GM18873 (cell line): Measurements from ENCODE around the gene MLC1.

Experiments
- ATAC-seq: cut with Tn5 transposase; IDR thresholded peaks from one replicate; pipeline ENCODE4 v1.9.1; 2021; ENCODE audit warnings: mild to moderate bottlenecking, moderate library complexity, moderate number of reproducible peaks; ENCODE audit not compliant: unreplicated experiment, low FRiP score

Gene MLC1

DNA sequence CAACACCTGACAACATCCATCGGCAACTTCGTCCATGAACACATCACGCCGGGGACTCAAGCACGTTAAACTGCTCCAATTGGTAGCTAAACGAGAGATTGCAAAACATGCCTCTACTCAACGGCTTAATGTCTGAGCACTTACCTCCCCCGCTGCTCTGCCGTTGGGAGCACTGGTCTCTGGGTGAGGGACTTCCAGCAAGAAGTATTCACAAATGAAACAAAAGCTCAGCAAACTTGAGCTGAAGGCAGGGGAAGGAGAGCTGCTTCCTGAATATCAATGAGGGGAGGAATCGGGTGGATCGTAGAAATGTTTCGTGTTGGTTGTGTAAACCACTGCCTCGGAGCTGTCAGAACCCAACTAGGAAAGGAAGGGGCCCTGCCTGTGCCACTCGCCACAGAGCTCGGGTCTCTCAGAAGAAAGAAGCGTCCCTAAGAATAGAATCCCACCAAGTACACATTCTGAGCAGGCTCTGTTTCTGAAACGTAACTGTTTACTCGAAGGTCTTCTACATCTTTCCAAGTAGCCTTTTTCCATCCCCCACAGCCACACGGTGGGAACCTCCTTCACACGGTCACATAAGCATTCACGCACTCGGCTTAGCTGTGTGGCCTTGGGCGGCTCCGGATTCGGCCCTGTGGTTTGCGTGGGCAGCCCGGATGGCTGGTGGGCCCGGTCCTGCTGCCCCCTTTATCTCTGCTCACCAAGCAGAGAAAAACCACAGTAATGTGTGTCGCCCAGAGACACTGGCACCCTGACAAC lies at the start of gene MLC1:
Gene MLC1, minus strand, starts transcription at position 216 of the 762 bp plus-strand sequence. CDS start 524 bp downstream, outside the sequence.
- ATAC-seq, result no peak

DNA sequence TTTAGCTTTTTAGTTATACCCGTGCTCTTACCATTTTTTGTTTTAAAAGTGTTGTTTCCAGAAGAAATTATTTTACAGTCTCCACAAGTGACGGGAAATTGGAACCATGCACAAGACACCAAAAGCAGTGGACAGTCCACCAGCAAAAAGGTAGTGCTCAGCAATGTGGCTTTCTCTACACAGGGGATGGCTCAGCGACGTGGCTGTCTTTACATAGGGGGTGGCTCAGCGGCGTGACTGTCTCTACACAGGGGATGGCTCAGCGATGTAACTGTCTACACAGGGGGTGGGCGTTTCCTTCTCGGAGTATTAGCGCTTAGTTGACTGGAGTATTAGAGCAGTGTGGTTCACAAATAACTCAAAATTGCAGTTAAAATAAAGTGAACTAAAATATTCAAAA lies 49.3 kb upstream of the MLC1 start:
- ATAC-seq, result no peak

DNA sequence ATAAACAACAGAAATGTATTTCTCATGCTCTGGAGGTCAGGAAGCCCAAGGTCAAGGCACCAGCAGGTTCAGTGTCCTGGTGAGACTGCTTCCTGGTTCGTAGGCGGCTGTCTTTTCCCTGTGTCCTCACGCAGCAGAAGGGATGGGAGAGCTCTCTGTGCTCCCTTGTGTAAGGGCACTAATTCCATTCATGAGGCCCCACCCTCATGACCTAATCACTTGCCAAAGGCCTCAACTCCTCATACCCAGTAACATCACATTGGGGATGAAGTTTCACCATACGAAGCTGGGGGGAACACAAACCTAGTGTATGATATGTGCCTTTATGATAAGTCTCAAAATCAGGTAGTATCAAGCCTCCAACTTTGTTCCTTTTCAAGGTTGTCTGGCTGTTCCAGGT lies 46.7 kb upstream of the MLC1 start:
- ATAC-seq, result no peak

DNA sequence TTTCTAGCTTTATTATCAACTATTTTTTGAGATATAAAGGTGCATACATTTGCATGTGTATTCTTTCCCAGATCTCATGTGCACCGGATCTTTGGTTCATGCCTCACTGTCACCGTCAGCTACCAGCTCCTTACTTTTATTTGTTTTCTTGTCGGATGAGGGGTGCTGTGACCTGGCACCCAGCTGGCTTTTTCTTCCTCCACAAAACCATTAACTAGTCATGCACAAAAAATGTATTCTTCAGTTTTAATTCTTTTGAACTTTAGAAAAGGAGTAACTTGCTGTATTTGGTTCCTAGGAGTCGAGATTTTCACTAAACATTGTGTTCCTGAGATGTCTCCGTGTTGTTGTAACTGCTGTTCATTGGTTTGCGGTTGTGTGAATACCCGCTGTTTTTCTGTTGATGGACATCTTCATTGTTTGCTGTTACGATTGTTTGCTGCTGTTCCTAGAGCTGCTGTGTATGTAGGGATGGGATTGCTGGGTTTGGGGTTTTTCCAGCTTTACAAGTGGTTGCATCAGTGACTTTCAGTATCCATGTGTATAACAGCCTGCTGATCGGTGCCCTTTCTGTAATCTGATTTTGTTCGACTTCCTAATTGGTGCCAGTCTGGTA lies 44.0 kb upstream of the MLC1 start:
- no peak for ATAC-seq

DNA sequence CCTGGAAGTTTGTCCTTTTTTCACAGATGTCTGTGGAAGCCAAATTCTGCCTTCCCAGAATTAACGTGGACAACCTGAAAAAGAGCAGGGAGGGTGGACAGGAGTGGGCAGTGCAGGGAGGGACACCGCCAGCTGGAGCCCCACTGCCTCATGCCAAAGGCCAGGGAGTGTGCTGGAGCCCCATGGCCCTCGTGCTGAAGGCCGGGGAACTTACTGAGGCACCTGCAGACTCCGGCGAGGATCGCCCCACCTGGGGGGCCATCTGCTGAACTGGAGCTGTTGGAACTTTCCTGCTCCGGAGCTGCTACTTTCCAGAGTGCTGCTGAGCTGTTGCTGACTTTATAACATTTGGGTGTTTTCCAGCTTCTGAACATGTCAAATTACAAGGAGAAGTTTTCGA lies 39.8 kb upstream of the MLC1 start:
- ATAC-seq, result no peak

DNA sequence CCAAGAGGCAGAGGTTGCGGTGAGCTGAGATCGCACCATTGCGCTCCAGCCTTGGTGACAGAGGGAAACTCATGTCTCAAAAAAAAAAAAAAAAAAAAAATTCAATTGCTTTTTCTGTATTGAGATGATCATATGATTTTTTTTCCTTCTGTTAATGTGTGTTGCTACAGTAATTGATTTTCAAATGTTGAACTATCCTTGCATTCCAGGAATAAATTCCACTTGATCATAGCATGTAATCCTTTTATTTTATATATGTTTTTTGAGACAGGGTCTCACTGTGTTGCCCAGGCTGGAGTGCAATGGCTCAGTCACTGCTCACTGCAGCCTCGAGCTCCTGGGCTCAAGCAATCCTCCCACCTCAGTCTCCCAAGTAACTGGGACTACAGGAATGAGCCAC lies 37.9 kb upstream of the MLC1 start:
- no peak for ATAC-seq

DNA sequence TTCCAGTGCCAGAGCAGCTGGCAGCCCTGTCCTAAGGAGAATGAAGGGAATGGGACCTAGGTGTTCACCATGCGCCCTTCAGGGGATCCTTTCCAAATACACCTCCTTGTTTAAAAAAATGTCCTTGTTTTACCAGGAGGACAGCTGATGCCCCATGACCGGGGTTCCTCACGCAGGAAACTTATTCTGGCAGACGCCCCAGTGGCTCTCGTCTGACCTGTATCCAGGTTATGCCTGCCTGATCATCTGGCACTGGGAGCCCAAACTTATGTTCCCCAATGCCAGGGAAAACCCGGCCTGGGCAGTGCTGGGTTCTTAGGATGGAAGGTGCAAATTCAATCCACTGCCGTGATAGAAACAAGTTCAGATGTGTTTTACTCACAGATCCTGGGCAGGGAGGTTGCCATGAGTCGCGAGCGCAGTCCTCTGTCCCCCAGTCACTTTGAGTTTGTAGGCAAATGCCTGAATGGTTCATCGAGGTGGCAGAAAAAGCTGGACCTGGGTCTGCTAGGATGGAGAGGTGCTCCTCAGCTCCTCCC lies 36.0 kb upstream of the MLC1 start:
- no peak for ATAC-seq

DNA sequence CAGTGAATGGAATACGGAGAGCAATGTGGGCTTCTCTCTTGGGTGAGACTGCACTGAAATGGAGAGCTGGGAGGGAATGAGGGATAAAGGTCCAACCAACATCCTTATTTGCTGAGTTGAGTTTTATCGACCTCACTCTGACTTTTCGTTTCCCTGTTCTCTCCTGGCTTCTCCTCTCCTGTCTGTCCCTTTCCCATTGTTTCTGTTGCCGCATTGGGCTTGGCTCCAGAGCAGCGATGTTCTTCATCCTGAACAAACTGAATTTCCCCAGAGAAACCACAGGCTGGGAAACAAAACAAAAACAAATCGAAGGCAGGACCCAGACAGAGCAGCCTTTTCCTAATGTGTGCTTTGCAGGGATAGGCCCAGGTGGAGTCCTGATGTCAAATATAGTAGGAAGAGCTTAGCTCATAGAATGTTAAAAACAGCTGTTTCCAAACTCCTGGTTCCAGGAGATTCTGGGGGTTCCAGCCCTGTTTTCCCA lies 34.6 kb upstream of the MLC1 start:
- no peak for ATAC-seq

DNA sequence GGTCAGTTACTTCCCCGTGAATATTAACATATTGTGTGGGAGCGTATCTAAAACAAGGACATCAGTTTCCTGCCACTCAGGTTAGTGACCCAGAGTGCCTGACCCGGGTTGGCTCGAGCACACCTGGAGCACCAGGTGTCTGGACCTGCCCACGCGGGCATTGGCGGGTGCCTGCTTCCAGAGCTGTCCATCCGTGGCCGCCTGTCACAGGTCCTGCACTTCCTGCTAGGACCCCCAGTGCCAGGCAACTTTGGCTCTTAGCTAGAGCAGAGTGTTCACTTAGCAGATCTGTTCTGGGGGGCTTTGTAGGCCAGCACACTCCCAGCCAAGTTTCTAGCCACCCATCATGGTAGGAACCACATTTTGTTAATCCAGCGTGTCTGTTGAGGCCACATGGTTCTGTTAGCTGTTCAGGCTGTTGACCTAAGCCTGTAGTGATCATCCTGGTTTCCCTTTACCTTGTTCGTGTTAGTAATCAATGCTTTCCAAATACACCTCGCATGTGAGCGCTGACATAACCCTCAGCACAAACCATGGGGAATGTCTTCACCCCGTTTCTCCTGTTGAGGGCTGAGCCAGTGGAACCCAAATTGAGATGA lies 34.0 kb upstream of the MLC1 start:
- ATAC-seq, result no peak

DNA sequence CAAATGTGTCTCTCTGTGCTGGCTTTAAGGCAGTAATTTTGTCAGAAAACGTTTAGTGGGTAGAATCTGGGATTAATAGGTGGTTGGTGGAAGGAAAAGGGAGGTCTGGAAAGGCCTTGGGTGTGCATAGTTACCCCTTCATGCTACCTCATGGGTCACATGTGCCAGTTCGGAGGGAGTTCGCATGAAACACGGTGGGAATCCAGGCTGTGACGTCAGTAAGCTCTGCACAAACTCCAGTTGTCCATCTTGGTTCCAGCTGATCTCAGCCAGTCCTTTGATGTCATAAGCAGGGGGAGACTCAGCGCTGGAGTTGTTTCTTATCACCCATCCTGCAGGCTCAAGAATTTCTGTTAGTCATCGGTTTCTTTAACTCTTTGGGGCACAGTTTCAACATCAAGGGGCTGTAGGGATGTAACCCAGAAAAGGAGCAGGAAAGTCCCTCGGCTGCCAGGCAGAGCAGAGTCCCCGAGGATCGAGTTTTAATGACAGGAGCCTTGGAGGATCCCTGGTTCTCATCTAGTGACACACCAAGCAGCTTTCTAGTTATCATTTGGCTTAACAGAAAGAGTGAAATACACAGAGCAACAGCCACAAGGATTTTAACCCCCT lies 33.4 kb upstream of the MLC1 start:
- ATAC-seq, result no peak

DNA sequence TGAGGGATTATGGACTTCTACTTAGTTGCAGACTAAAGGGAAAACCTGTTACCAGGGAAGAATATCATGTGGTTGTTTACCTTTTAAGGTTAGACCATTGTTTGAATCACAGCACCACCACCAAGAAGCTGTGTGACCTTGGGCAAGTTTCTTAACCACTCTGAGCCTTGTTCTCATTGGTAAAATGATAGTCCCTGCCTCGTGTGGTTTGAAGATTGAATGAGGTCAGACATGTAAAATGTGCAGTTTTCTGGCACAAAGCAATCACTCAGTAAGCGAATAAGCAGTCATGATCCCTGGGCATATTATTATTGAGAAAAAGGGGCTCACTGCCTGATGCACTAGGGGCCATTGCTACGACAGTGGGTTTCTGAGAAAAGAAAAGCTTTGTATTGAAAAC lies 32.9 kb upstream of the MLC1 start:
- ATAC-seq, result no peak

DNA sequence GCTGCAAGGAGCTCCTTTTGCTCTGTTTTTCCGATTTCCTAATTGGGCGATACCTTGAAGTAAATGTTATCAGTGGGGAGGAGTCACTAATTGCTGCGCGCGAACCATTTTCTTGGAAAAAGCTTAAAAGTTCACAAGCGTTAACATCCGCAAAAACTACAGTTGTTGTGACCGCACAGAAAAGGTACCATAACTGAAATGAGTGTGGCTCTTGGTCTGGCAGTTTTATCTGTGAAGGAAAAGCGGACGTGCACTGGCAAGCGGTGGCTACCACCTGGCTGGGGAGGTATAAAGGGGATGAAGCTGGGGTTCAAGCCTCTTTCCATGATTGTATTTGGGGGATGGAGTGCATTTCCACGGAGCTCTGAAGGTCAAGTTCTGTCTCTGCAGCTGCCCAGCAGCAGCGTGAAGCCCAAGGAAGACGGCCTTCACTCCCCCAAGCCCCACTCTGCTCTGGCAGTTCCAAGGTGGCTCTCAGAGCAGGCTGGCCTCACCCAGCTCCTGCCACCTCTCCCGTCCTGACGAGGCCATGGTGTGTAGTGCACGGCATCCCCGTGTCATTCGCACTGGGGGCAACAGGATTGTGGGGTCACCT lies 32.0 kb upstream of the MLC1 start:
- ATAC-seq, result no peak

DNA sequence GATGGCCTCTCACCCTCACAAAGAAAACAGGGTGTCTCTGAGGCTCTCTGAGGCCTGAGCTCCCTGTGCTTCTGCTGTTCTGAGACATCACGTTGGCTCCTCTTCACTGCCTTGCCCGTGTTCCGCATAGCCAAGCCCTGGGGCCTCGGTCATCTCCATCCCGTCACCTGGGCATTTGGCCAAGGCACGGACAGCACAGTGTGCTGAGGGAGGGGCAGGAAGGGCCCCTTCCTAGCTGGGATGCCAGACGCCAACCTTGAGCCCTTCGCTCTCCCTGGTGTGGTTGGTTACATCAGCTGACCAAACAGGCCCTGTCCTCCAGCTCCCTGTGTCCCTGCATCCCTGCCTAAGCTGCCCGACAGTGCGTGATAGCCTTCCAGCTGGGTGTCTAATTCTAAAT lies 30.5 kb upstream of the MLC1 start:
- ATAC-seq, result no peak

DNA sequence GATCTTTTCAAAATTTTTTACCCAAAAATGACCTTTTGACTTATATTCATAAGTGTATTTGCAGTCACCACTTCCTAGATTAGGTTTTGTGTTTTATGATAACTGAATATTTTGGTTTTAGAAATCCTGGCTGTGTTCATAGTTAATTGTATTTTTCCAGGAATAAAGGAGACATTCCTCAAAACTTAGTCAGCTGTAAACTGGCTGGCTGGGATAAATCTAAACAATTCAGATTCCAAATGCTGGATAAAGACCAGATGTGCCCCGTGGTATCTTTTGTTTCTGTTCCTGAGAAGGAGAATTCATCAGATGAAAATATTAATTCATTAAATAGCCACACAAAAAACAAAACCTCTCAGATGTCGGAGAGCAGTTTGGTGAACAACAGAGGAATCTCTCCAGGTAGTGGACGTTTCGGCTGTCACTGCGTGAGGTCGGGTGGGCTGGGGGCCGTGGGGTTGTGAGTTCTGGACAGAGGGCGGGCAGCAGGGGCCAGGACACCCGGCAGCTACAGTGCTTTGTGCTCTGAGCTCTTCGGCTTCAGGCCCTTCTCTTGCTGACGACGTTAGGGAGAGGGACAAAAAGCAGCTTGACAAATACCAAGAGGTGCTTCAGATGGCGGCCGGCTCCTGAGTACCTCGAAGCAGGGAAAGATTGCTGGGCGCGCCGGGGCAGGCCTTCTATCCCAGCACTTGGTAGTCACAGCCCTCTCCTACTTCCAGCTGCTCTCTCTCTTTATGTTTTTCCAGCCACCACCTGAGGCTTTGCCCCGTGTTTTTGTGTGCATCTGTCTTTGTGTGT lies 29.2 kb upstream of the MLC1 start:
- no peak for ATAC-seq

DNA sequence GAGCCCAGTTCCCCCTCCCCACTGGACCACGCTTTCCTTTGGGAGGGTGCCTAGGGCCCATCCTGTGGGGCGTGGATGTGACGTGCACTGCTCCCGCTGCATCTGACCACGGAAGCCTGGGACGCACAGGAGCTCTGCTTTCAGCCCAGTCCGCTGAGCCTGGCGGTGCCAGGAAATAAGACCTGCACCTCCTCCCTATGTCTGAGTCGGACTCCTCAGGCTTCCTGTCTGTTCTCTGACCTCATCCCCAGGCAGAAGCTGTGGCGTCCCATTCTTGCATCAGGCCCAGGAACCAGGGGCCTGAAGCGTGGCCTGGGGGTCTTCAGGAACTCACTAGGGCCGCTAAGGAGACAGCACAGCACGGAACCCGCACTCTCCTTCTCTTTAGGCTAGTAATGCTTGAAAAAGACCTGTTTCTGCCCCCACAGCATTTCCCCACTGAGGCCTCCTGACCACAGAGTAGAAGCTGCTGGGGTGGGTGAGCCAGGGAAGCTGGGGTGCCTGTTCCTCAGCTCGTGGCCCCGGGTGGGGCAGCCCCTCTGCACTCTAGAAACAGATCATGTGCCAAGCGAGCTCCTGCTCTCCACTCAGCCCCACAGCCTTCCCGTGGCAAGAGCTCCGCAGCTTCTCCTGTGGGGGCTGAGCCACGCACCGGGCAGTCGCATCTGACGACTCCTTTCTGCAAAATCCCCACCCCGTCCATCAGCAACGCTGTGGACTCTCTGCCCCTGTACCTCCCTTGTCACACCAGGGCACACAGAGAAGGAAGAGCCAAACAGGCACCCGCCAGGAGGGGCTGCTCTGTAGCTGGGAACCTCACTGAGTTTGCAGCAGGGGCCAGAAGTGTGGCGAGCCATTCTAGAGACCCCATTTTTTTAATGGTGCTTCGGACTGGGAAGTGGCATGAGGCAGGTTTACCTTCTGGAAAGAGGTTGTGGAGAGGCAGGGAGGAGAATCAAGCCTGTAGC lies 27.2 kb upstream of the MLC1 start:
- no peak for ATAC-seq

DNA sequence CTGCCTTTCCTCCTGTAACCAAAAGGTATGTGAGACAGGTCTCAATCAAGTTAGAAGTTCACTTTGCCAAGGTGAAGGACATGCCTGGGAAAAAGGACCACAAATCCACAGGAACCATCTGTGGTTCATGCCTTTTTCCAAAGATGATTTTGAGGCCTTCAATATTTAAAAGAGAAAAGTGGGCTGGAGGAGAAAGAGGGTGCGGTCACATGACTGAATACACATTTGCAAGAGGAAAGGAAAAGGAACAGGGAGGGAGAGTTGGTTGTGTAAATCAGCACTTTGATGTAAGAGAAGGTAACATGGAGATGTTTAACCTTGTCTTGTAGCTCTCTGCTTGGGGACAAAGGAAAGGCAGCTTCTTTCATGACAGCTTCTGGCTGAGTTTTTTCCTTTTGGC lies 25.8 kb upstream of the MLC1 start:
- no peak for ATAC-seq

DNA sequence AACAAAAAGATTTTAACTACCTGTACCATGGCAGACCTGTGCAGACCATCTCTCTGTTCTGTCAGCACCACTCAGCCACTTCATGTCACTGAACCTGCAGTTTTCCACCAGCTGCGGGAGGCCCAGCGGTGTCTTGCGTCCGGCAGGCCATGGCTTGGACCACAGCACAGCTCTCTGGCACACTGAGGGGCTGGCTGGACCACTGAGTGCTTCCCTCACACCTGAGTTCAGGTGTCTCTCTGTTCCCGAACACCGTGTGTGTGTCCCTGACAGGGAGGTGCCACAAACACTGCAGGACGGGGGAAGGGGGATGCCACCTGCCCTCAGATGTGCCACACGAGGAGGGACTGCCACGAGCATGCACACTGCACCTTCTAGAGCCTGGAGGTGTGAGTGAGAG lies 22.3 kb upstream of the MLC1 start:
- ATAC-seq, result no peak

DNA sequence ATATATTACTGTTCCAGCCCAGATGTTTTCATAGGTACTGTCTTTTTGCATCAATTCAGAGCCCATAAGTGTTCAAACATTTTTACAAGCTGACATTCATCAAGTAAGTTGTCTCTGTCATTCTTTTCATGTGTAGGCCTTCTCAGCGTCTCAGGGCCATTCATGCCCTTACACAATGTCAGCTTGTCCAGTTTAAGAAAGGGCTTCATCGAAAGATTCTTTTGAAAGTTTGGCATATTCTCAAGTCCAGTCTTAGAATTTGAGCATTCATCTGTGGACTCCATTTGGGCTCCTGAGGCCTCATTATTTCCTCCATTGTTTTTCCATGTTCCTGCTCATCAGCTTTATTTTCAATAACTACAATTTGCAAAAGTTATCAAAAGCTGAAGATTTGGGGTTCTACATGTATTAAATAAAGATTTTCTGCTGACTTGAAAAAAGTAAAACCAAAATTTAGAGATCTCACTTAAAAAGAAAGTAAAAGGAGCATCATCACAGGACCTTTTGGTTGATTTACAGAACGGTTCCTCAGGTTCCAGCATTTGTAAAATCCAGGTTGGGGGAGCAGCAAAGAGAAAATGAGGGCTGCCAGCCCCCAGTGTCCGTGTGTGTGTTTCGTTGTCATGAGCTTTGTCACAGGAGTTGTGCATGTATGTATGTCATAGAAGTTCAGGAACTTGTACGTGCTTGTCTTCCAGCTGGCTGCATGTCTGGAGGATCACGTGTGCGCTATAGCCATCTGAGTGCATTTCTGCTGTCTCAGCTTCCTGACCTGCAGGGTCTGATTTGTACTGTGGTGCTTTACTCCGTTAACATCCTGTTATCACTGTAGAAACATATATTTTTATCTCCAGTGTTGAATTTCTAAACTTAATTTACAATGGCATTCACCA lies 20.2 kb upstream of the MLC1 start:
- ATAC-seq, result no peak
